SK-N-SH (cell line): ENCODE results near the gene DLG2.

ENCODE experiments used
- CHD2 ChIP-seq: fragments of 150-350 bp; IDR thresholded peaks from 2 replicates; pipeline ENCODE4 v1.6.1; 2018; ENCODE audit warnings: low read length; ENCODE audit not compliant: partially characterized antibody
- EP300 ChIP-seq, 2 experiments: IDR thresholded peaks; 2 replicates each; pipeline versions ENCODE4 v1.4.0 to v1.6.1; 2012; ENCODE audit warnings: borderline replicate concordance in 1 of 2, low read depth in 1 of 2, low read length in 1 of 2
- GABPA ChIP-seq: IDR thresholded peaks from 2 replicates; pipeline ENCODE4 v1.4.0; 2012; ENCODE audit warnings: low read depth, mild to moderate bottlenecking
- GATA2 ChIP-seq: sonication (generic); formaldehyde crosslinking; IDR thresholded peaks from 2 replicates; pipeline ENCODE4 v1.5.0; 2020; ENCODE audit warnings: mild to moderate bottlenecking, missing genetic modification reagents
- JUND ChIP-seq: IDR thresholded peaks from 2 replicates; pipeline ENCODE4 v1.4.0; 2012
- NFIC ChIP-seq: IDR thresholded peaks from 2 replicates; pipeline ENCODE4 v1.4.0; 2012; ENCODE audit warnings: borderline replicate concordance
- RAD21 ChIP-seq: IDR thresholded peaks from 2 replicates; pipeline ENCODE4 v1.6.1; 2012; ENCODE audit warnings: mild to moderate bottlenecking, low read length
- RXRA ChIP-seq: IDR thresholded peaks from 2 replicates; pipeline ENCODE4 v1.4.0; 2012; ENCODE audit warnings: low read depth, mild to moderate bottlenecking, borderline replicate concordance
- SIN3A ChIP-seq: IDR thresholded peaks from 2 replicates; pipeline ENCODE4 v1.6.1; 2012; ENCODE audit warnings: low read depth, mild to moderate bottlenecking, low read length, moderate library complexity, borderline replicate concordance
- SMC3 ChIP-seq: IDR thresholded peaks from 2 replicates; pipeline ENCODE4 v1.6.1; 2012; ENCODE audit warnings: low read depth, low read length, improper control_type of control experiment
- YY1 ChIP-seq: IDR thresholded peaks from 2 replicates; pipeline ENCODE4 v1.4.0; 2012; ENCODE audit warnings: low read depth, mild to moderate bottlenecking
- TF ChIP-seq, protein P1 (sequence below): fragments of 200-600 bp; sonication (generic); IDR thresholded peaks from 2 replicates; pipeline ENCODE4 v1.6.1; 2017; ENCODE audit warnings: antibody characterized with exemption, mild to moderate bottlenecking, moderate library complexity
- TF ChIP-seq, protein P2 (sequence below): fragments of 150-350 bp; IDR thresholded peaks from 2 replicates; pipeline ENCODE4 v1.6.1; 2016; ENCODE audit warnings: mild to moderate bottlenecking, low read depth, low read length

DNA sequence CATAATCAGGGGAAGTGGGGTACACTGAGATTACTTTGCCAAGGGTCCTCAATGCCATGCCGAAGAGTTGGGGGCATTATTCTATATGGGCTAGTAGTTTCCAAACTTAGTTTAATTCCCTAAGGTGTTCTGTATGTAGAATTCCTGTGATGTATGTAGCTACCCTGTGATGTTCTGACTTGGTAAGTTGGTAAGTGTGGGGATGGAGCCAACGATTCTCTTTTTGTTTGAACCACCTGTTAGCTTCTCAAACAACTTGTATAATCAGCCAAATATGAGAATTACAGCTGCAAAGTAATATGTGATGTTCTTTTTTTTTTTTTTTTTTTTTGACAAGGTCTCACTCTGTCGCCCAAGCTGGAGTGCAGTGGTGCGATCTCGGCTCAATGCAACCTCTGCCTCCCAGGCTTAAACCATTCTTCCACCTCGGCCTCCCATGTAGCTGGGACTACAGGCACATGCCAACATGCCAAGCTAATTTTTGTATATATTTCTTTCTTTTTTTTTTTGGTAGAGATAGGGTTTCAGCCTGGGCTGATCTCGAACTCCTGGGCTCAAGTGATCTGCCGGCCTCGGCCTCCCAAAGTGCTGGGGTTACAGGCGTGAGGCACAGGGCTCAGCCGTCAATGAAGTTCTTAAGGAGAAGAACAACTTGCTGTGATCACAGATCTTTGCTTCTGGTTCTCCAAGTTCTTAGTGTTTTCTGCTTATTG lies 2025.8 kb downstream of the DLG2 start:
- TF ChIP-seq JUND (no peak), EP300 (IDR thresholded peaks at IDR 0.05; ENCODE audit: borderline replicate concordance in 1 of 2, low read depth in 1 of 2, low read length in 1 of 2) (no peak), SIN3A (no peak), RAD21 (no peak), YY1 (no peak), RXRA (no peak), SMC3 (no peak), GABPA (no peak), GATA2 (CRISPR knock-in tag) (no peak), NFIC (no peak), CHD2 (no peak)
- TF ChIP-seq, protein P1, sequence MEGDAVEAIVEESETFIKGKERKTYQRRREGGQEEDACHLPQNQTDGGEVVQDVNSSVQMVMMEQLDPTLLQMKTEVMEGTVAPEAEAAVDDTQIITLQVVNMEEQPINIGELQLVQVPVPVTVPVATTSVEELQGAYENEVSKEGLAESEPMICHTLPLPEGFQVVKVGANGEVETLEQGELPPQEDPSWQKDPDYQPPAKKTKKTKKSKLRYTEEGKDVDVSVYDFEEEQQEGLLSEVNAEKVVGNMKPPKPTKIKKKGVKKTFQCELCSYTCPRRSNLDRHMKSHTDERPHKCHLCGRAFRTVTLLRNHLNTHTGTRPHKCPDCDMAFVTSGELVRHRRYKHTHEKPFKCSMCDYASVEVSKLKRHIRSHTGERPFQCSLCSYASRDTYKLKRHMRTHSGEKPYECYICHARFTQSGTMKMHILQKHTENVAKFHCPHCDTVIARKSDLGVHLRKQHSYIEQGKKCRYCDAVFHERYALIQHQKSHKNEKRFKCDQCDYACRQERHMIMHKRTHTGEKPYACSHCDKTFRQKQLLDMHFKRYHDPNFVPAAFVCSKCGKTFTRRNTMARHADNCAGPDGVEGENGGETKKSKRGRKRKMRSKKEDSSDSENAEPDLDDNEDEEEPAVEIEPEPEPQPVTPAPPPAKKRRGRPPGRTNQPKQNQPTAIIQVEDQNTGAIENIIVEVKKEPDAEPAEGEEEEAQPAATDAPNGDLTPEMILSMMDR, result no peak
- TF ChIP-seq, protein P2, sequence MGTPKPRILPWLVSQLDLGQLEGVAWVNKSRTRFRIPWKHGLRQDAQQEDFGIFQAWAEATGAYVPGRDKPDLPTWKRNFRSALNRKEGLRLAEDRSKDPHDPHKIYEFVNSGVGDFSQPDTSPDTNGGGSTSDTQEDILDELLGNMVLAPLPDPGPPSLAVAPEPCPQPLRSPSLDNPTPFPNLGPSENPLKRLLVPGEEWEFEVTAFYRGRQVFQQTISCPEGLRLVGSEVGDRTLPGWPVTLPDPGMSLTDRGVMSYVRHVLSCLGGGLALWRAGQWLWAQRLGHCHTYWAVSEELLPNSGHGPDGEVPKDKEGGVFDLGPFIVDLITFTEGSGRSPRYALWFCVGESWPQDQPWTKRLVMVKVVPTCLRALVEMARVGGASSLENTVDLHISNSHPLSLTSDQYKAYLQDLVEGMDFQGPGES, result no peak
